Lung microvascular endothelial cell (primary cell): ENCODE data around the gene RERE. TPM values are rescaled to one million over a fixed set of nuclear protein-coding genes. Genes with fewer than 3 reads are reported as not detected.
A peak's percentile ranks its signal among the peaks of the same experiment; 100 is the strongest.
"Not testable (repeated sequence)": the region's sequence is repeated elsewhere in the genome, so short reads cannot be mapped to it uniquely, and the experiment has no call there.

Experiments
- DNase-seq, 2 donors: peaks; one replicate each; pipeline versions ENCODE4 v3.0.0 to v3.0.0-alpha.2; 2010; ENCODE audit warnings: low read depth in 2 of 2
- total RNA-seq: library from RNA; depleted of rRNA; stranded (reverse); fragments of >200 nt; gene quantifications from 2 replicates; pipeline ENCODE4 v1.2.1, GENCODE V29; 2014

The RERE gene
- total RNA-seq, 1 donor from 2014 or later = 86.5 TPM

DNA sequence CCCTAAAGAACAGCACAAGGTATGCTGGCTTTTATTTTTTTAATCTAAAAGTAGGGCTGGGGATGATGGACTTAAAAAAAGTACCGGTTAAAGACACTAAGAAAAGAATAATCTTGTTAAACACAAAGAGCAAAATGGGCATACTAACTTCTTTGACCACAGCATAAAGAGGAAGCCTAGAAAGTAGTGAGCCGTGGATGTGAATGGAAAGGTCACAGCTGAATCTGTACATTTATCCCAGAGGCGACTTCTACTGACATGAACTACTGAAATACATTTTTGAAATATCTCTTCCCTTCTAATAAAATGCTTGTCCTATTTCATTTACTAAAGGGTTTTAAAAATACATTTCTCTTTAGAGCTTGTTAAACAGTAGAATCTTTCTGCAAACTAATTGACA is 358.8 kb downstream of the RERE start:
- DNase-seq = no peak

- DNase-seq = no peak
Measured at GRCh38 chr1:8457760-8458381, 359.6 kb downstream of the RERE start.

DNA sequence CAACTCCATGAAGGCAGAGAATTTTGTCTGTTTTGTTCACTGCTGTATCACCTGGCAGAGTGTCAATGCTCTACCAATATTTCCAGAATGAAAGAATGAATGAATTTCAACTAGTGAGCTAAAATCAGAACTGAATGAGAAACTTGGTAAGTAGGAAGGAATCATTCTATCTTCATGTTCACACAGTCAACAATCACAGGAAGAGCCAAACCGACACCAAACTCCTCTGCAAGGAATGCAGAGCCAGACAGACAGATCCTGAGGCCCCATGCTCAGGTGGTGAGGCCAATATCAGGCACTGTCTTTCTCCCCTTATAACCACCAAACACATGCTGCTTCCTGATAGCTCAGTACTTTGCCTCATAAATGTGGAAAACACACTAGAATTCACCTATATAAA is 360.4 kb downstream of the RERE start:
- DNase-seq = peak in 1 of 2 donors; percentile 55

DNA sequence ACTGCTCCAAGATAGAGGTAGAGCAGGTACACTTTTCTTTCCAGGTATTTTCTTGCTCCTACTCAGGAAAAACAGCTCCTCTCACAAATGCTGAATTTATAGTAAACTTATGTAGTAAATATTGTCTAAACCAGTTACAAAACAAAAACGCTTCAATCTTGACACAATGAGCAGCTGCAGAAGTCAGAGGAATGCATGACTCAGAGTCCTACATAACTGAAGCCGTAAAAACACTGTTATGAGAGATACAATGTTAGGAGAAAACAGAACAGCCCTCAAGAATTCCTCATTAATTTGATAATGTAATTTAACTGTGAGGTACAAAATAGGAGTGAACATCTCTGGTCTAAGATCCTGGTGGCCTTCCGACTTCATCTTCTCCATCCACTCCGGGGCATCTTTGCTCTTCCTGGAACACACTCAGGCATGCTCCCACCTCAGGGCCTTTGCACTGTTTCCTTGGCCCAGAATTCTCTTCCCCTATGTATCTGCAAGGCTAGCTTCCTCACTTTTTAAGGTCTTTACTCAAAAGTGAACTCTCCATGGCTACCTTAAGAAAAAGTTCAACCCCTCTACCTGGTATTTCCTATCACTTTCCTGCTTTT is 361.0 kb downstream of the RERE start:
- peak; percentile 42 to 81 for DNase-seq

DNA sequence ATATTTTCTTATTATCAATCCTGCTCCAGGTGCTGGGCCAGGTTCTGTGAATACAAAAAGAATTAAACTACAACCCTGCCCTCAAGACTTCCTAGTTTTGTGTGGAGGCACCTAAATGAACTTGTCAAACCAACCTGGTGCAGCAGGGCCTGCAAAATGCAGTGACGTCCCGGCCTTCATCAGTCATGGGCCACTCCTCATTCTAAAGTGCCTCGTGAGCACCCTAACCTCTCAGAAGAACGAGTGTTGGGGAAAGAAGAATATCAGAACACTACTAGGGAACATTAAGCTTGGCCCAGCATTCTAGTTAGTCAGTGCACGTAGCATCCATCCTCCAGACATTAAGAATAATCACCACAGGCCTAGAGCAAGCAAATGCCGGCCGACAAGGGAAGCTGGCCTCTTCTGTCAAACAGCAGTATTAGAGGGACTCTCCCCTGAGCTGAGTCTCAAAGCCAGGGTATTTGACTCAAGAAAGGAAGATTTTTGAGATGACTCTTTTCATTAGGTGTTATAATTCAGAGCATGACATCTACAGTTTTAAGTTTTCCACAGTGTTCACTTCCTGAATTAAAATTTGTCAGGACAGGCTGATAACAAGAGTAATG is 361.6 kb downstream of the RERE start:
- no peak for DNase-seq

GRCh38 chr1:8450312-8450711 is 367.1 kb downstream of the RERE start:
- peak; percentile 73 for DNase-seq

DNA sequence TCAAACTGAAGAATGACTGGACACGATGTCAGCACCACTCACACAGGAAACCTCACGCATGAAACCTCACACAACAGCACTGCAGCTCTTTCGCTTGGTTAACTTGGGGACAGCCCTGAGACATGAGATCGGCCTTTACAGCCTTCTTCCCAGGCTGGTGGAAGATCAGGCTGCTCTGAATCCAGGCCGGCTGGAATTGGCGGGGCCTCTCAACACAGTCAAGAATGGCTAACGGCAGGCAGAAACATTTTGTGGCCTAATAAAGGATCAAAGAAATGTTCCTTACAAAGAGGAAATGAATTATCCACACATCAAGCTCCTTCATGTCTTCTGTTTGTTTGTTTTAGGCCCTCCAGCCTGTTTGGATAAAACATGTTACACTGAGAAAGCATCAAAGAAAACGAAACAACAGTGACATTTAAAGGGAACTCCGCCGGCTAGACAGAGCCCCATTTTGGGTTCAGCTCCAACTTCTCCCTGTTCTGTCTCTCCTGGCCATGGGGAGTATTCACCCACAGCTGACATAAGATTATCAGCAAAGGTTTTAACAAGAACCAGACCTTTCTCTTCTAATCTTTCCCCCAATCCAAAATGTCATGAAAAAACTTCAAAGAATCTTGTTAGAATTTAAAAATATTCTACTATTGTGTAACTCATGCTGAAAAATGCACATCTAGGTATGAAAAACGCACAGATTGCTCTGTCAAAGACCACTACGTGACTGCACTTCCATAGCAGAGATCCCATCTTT is 368.4 kb downstream of the RERE start:
- peak in 1 of 2 donors; percentile 53 for DNase-seq

DNA sequence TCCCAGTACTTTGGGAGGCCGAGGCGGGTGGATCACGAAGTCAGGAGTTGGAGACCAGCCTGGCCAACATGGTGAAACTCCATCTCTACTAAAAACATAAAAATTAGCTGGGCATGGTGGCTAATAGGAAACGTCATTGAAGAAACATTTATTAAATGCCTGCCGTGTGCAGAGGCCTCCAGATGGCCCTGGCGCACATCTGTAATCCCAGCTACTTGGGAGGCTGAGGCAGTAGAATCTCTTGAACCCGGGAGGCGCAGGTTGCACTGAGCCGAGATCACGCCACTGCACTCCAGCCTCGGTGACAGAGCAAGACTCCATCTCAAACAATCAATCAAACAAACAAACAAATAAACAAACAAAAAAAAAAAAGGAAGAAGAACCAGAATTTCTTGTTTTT is 368.9 kb downstream of the RERE start:
- not testable (repeated sequence) for DNase-seq

- no peak for DNase-seq
Measured at GRCh38 chr1:8447616-8448150, 369.8 kb downstream of the RERE start.

DNA sequence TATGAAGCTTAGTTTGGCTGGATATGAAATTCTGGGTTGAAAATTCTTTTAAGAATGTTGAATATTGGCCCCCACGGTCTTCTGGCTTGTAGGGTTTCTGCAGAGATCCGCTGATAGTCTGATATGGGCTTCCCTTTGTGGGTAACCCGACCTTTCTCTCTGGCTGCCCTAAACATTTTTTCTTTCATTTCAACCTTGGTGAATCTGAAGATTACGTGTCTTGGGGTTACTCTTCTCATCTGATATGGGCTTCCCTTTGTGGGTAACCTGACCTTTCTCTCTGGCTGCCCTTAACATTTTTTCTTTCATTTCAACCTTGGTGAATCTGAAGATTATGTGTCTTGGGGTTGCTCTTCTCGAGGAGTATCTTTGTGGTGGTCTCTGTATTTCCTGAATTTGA is 371.3 kb downstream of the RERE start:
- not testable (repeated sequence) for DNase-seq

DNA sequence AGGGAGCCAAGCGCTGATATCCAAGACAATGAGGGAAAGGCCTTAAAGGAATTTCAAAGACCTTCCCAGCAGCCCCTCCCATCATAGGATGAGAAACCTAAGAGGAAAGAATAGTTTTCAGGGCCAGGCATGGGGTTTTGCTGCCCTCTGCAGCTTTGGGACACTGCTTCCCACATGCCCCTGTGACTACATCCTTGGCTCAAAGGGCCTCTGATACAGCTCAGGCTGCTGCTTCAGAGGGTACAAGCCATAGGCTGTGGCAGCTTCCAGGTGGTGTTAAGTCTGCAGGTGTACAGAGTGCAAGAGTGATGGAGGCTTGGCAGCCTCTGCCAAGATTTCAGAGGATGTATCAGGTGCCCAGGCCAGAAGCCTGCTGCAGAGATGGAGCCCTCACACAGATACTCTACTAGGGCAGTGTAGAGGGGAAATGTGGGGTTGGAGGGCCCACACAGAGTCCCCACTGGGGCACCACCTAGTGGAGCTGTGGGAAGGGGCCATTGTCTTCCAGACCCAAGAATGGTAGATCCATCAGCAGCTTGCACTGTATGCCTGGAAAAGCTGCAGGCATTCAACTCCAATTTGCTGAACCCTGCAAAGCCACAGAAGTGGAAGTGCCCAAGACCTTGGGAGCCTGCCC is 373.8 kb downstream of the RERE start:
- no peak for DNase-seq

DNA sequence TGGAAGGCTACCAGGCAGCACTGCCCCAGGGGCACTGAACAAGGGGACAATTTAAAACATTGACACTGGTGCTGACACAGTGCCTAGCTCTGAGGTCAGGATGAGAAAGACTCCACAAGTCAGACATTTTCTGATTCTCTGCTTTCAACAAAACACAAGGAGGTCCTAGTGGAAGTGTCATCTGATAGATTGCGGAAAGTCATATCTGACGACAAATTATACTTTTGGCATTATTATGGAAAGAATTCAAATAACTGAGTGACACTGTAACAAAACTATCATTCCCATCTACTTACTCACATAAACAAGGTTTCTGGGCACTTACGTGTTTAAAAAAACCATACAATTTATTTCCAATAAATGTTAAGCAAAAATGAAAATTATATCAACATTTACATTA is 376.0 kb downstream of the RERE start:
- no peak for DNase-seq

- peak; percentile 85 to 91 for DNase-seq
Measured at GRCh38 chr1:8439015-8439702, 378.3 kb downstream of the RERE start.

DNA sequence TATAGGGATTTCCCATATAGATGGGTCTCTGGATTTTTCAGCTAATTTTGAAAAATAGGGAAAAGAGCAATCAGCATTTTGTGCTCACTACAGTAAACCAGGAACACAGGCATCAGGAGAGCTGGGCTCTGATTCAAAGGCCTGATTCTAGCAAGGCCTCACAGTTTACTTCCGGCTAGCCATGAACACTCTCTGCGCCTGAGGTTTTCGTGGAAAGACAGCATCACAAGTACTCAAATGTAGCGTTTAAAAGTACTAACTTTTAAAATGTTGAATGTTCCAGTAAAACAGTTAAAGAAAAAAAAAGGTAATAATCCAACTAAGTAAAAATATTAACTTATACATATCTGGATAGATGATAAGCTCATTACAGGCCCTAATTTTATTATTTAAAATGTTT is 379.0 kb downstream of the RERE start:
- no peak for DNase-seq

GRCh38 chr1:8437347-8437746 is 380.1 kb downstream of the RERE start:
- no peak for DNase-seq

- no peak for DNase-seq
Measured at GRCh38 chr1:8435569-8436071, 381.8 kb downstream of the RERE start.

DNA sequence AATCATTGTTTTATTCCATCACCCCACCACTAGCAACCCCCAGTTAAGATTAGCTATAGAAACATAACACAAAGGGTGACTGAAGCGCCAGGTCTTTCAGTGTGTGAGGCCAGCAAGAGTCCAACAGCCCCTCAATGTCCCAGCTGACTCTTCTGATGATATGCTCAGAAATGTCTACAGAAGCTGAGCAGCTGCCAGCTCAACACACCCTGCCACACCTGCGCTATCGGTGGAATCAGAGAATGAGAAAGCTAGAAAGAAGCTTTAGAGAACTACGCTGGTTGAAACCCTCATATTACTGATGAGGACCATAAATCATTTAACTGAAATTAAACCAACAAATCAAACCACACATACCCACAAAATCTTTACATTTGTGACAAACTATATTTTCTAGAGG is 383.3 kb downstream of the RERE start:
- DNase-seq = no peak

GRCh38 chr1:8431784-8432183 is 385.7 kb downstream of the RERE start:
- peak in 1 of 2 donors; percentile 25 for DNase-seq

GRCh38 chr1:8431019-8431418 is 386.4 kb downstream of the RERE start:
- no peak for DNase-seq

DNA sequence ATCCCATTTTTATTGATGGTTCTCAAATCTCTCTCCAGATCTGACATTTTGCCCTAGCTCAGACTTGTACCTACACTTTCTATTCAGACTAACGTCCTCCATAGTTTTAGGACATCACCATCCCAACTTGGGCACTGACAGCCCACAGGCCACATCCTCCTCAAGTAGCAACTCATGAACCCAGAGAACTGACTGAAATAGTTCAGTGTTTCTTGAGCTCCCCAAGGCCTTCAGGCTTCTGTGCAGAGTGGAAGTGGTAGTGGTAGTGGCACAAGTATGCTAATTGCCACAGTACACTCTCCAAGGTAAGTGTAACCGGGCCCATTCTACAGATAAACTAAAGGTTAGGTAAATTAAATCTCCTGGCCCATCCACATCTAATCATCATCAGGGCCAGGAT is 387.0 kb downstream of the RERE start:
- no peak for DNase-seq

DNA sequence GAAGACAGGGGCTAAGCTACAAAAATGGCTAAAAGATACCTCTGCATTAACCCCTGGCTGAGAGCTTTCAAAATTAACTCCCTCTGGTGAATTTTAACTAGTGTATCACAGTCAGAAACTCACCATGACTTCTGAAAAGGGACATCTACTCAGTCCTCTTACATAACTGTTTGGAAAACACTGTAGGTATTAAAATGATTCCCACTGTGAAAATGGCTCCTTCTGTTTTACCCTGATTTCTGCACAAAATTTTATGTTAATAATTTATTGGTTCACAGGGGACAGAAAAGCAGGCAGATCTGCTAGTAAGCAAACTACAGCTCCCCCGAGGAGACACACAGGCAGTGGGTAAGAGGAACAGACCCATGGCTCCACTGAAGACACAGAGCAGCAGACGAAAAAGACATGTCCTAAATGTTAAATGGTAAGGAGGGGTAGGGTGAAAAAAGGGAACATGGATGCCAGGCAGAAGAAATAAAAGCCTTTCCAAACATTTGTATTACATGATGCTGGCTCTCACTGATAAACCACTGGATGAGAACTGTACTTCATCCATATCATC is 387.8 kb downstream of the RERE start:
- no peak for DNase-seq
